Adrenal gland (tissue), 19 donors: ENCODE results near the gene ARRDC3. TPM values are rescaled to one million over a fixed set of nuclear protein-coding genes. Genes with fewer than 3 reads are reported as not detected.
A peak's percentile ranks its signal among the peaks of the same experiment; 100 is the strongest.

Experiments
- DNase-seq, 7 donors: peaks; one replicate each; pipeline ENCODE4 v3.0.0-alpha.2; 2019 to 2020
- H3K27ac ChIP-seq, 5 donors: fragments of 200-600 bp; sonication (generic) in 4 of 5; 1 replicate in 3 of 5; 2 replicates in 2 of 5; pipeline versions ENCODE4 v1.5.1 to v1.8.0; 2016 to 2020; ENCODE audit warnings: mild to moderate bottlenecking in 1 of 5
- H3K27me3 ChIP-seq: fragments of 200-600 bp; 2 replicates; pipeline ENCODE4 v1.8.0; 2021
- H3K36me3 ChIP-seq, 2 donors: fragments of 200-600 bp; replicated peaks in 1 of 2; 1 replicate in 1 of 2; 2 replicates in 1 of 2; pipeline versions ENCODE4 v1.5.1 to v1.8.0; 2018 to 2022
- H3K4me1 ChIP-seq, 2 donors: fragments of 200-600 bp; replicated peaks in 1 of 2; 1 replicate in 1 of 2; 2 replicates in 1 of 2; pipeline versions ENCODE4 v1.5.1 to v1.8.0; 2018 to 2021
- H3K4me3 ChIP-seq, 4 donors: fragments of 200-600 bp; sonication (generic) in 3 of 4; one replicate each; pipeline ENCODE4 v1.5.1; 2016 to 2018
- H3K9me3 ChIP-seq, 3 donors: fragments of 200-600 bp; sonication (generic) in 1 of 3; replicated peaks in 1 of 3; 1 replicate in 2 of 3; 2 replicates in 1 of 3; pipeline versions ENCODE4 v1.5.1 to v1.8.0; 2016 to 2021
- POLR2A ChIP-seq, 2 donors: fragments of 450-650 bp; IDR thresholded peaks; one replicate each; pipeline ENCODE4 v1.6.1; 2017; ENCODE audit warnings: antibody characterized with exemption in 2 of 2, mild to moderate bottlenecking in 2 of 2, moderate library complexity in 1 of 2
- WGBS, 4 donors: extraction: QIAGEN DNeasy Blood & Tissue Kit in 2 of 4; methylation state at CpG; one replicate each; pipeline versions ENCODE4 v1.1.5 to v1.1.7; 2013 to 2017; 5-methylcytosine and 5-hydroxymethylcytosine counted together
- intact Hi-C, 2 donors: fragments of 100-400 bp; cut with DNase I; formaldehyde crosslinking; loops; one replicate each; pipeline versions ENCODE4 v1.14.1 to v1.15.0; 2022 to 2023
- long read RNA-seq, 10 donors: library from polyadenylated mRNA in 3 of 10; unstranded in 2 of 10; stranded (forward) in 1 of 10; transcript quantifications; one replicate each; pipeline ENCODE4 v2.0.0 and lab custom pipeline, GENCODE V29; 2021 to 2026
- polyA plus RNA-seq, 3 donors: library from polyadenylated mRNA; stranded (reverse); fragments of 200-250 nt in 2 of 3; fragments of 350-450 nt in 1 of 3; fragmentation: Illumina TruSeq in 1 of 3; extraction: RNeasy Lipid Tissue Mini Kit (QIAGEN cat#74804) in 1 of 3; gene quantifications; one replicate each; pipeline ENCODE4 v1.2.3, GENCODE V29; 2013 to 2014
- total RNA-seq, 9 donors: library from RNA; depleted of rRNA in 4 of 9; stranded (reverse); fragments of >200 nt in 4 of 9; fragments of 120-200 nt in 1 of 9; fragmentation: NEBNext Ultra II Directional in 1 of 9; extraction: Animal tissue kit (Norgen Biotek cat#: 25700) in 1 of 9; gene quantifications; one replicate each; pipeline versions ENCODE4 v1.1.0 to v1.2.4, GENCODE V29; 2013 to 2023
- TF ChIP-seq, protein P1 (sequence below), 6 experiments: fragments of 450-650 bp in 4 of 6; fragments of 200-600 bp in 2 of 6; sonication (generic) in 1 of 6; IDR thresholded peaks; 1 replicate in 5 of 6; 2 replicates in 1 of 6; pipeline versions ENCODE4 v1.5.1 to v1.8.0; 2016 to 2021; ENCODE audit warnings: antibody characterized with exemption in 6 of 6, mild to moderate bottlenecking in 2 of 6, moderate library complexity in 1 of 6
- donor health status: healthy with polysubstance abuse.
- donor health status: Bipolar disorder and iron deficiency.
- donor health status: DM: yes; HTN: yes; CAD: no.
- donor health status: DM: no; HTN: no; CAD: no.
- donor health status: DM: no; HTN: no; CAD: no.
- donor health status: DM: yes; HTN: yes; CAD: no.

The ARRDC3 gene, protein sequence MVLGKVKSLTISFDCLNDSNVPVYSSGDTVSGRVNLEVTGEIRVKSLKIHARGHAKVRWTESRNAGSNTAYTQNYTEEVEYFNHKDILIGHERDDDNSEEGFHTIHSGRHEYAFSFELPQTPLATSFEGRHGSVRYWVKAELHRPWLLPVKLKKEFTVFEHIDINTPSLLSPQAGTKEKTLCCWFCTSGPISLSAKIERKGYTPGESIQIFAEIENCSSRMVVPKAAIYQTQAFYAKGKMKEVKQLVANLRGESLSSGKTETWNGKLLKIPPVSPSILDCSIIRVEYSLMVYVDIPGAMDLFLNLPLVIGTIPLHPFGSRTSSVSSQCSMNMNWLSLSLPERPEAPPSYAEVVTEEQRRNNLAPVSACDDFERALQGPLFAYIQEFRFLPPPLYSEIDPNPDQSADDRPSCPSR
- total RNA-seq (100 to 1,000 TPM in 7 of 9 donors, 10 to 100 TPM in 2; 64.4 to 410 (median 174) TPM), polyA plus RNA-seq (100 to 1,000 TPM in 1 of 3 donors, 10 to 100 TPM in 2; 36.1 to 140 (median 58.2) TPM)
- long read RNA-seq, donor 1, full-length matches to known transcripts = 55 of 85 reads
- long read RNA-seq, donor 1, partial matches to known transcripts = 30 of 85 reads
- long read RNA-seq, donor 1, other reads (novel, unspliced or antisense) = 0 of 85 reads
- long read RNA-seq, donor 2, full-length matches to known transcripts = 66 of 121 reads
- long read RNA-seq, donor 2, partial matches to known transcripts = 55 of 121 reads
- long read RNA-seq, donor 2, other reads (novel, unspliced or antisense) = 0 of 121 reads
- long read RNA-seq, donor 3, full-length matches to known transcripts = 58 of 96 reads
- long read RNA-seq, donor 3, partial matches to known transcripts = 38 of 96 reads
- long read RNA-seq, donor 3, other reads (novel, unspliced or antisense) = 0 of 96 reads
- long read RNA-seq, donor 4, full-length matches to known transcripts = 22 of 146 reads
- long read RNA-seq, donor 4, partial matches to known transcripts = 6 of 146 reads
- long read RNA-seq, donor 4, other reads (novel, unspliced or antisense) = 118 of 146 reads
- long read RNA-seq, donor 5, full-length matches to known transcripts = 280 of 343 reads
- long read RNA-seq, donor 5, partial matches to known transcripts = 8 of 343 reads
- long read RNA-seq, donor 5, other reads (novel, unspliced or antisense) = 55 of 343 reads
- long read RNA-seq, donor 6, full-length matches to known transcripts = 20 of 49 reads
- long read RNA-seq, donor 6, partial matches to known transcripts = 4 of 49 reads
- long read RNA-seq, donor 6, other reads (novel, unspliced or antisense) = 25 of 49 reads
- long read RNA-seq, donor 7, full-length matches to known transcripts = 25 of 47 reads
- long read RNA-seq, donor 7, partial matches to known transcripts = 22 of 47 reads
- long read RNA-seq, donor 7, other reads (novel, unspliced or antisense) = 0 of 47 reads
- long read RNA-seq, donor 8, full-length matches to known transcripts = 84 of 137 reads
- long read RNA-seq, donor 8, partial matches to known transcripts = 53 of 137 reads
- long read RNA-seq, donor 8, other reads (novel, unspliced or antisense) = 0 of 137 reads
- long read RNA-seq, donor 9, full-length matches to known transcripts = 91 of 131 reads
- long read RNA-seq, donor 9, partial matches to known transcripts = 40 of 131 reads
- long read RNA-seq, donor 9, other reads (novel, unspliced or antisense) = 0 of 131 reads
- long read RNA-seq, donor 10, full-length matches to known transcripts = 23 of 30 reads
- long read RNA-seq, donor 10, partial matches to known transcripts = 7 of 30 reads
- long read RNA-seq, donor 10, other reads (novel, unspliced or antisense) = 0 of 30 reads

DNA sequence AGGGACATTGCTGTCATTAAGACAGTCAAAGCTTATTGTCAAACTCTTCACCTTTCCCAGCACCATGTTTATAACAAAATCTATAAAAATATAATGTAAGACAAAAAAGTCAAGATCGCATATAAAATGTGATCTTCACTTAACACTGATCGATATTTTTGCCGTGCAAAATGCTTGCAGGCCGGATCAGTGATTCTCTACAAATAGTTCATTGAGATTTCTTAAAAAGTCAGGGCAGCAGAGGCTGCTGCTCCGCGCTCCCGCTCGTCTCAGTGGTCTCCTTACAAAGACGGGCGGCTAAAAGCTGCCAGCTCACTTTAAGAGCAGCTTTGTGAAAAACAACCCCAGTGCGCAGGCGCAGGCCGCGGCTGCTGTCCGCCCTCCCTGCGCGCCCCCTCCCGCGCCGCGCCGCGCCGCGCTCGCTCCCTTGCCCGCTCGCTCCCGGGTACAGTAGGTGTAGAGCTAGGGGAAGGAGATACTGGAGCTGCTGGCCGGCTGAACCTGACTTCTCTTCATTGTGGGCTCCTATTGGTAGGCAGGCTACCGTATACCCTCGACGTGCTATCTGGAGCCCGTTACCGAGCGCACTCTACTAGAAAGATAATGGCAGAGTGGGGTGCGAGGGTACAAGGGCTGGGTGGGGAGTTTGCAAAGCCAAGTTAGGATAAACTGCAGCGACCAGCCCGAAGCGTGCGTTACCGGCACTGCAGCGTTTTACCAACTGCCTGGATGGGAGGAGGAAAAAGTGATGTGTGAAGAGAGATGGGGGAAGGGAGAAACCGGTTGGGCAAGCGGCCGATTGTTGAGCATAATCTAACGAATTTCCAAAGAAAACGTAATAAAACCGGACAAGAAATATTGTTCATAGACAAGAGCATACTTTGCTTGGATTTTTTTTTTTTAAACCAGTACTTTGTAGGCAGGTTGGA lies at the start of gene ARRDC3:
TSS of gene ARRDC3 (minus strand) at position 291 of the 929 bp plus-strand sequence. CDS start at position 66, 225 bp downstream.
- Histone ChIP-seq H3K27me3 (no peaks in the 10 kb centered on the region), H3K9me3 (no peaks in the 10 kb centered on the region), H3K4me3 (peak within 1 kb of the TSS; percentile 18 to 95 (median 70)), H3K36me3 (peaks cover 0 to 2% of the 10 kb centered on the region in 2 donors), H3K4me1 (peaks cover 7 to 18% of the 10 kb centered on the region in 2 donors), H3K27ac (peak within 1 kb of the TSS; percentile 92 to 98 (median 97))
- DNase-seq = peak; percentile 96 to 98 (median 97)
- intact Hi-C loops = loop anchor here (5.0 to 10.0 kb wide), 3 partner anchors 101 to 281 kb away; no protein-coding TSS in a partner anchor
- TF ChIP-seq POLR2A (IDR thresholded peaks at IDR 0.05) = peak; percentile 99
- TF ChIP-seq, protein P1, sequence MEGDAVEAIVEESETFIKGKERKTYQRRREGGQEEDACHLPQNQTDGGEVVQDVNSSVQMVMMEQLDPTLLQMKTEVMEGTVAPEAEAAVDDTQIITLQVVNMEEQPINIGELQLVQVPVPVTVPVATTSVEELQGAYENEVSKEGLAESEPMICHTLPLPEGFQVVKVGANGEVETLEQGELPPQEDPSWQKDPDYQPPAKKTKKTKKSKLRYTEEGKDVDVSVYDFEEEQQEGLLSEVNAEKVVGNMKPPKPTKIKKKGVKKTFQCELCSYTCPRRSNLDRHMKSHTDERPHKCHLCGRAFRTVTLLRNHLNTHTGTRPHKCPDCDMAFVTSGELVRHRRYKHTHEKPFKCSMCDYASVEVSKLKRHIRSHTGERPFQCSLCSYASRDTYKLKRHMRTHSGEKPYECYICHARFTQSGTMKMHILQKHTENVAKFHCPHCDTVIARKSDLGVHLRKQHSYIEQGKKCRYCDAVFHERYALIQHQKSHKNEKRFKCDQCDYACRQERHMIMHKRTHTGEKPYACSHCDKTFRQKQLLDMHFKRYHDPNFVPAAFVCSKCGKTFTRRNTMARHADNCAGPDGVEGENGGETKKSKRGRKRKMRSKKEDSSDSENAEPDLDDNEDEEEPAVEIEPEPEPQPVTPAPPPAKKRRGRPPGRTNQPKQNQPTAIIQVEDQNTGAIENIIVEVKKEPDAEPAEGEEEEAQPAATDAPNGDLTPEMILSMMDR (IDR thresholded peaks at IDR 0.05) = peak in 1 of 6 experiments; percentile 7
- 0% methylated on average over 30 to 49 of the region's 49 CpGs for WGBS, 4 donors

DNA sequence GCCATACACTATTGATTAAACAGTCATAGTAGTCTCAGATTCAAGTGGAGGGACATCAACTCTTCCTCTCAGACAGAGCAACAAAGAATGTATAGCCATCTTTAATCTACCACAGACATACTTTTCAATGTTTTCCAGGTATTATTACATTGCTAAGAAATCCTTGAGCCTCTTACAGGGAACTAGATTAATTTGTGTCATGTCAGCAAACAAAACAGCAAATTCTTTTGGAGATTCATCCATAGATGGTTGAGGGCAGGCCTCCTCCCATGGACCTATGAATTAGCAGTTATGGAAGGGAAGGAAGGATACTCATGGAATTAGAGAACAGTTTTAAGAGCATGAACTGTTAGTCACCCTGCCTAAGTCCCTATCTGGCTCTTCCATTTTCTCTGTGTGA lies 47.8 kb upstream of the ARRDC3 start:
- H3K36me3 ChIP-seq = no peaks in the 10 kb centered on the region

More for the DNA sequence above, 47.8 kb upstream of the ARRDC3 start:
- Histone ChIP-seq H3K27me3 (no peaks in the 10 kb centered on the region), H3K27ac (no peak overlapping the region), H3K4me3 (no peak overlapping the region), H3K4me1 (no peaks in the 10 kb centered on the region), H3K9me3 (no peaks in the 10 kb centered on the region)
- intact Hi-C loops = no loop called here
- DNase-seq = no peak
- TF ChIP-seq, protein P1 (IDR thresholded peaks at IDR 0.05) = no peak
- no peak for TF ChIP-seq POLR2A (IDR thresholded peaks at IDR 0.05)
